Measurements from ENCODE around the gene HLA-G. TPM values are rescaled to one million over a fixed set of nuclear protein-coding genes. Genes with fewer than 3 reads are reported as not detected.

The HLA-G gene
- total RNA-seq, 1 experiment from 2014 or later, result 0.50 TPM

- Histone ChIP-seq H3K4me3 (no peak overlapping the region), H3K4me1 (replicated peaks; ENCODE audit: insufficient read depth) (no peaks in the 10 kb centered on the region), H3K9me2 (ENCODE audit: insufficient read depth) (no peaks in the 10 kb centered on the region), H2AFZ (no peak overlapping the region), H3K27me3 (ENCODE audit: insufficient read depth, low read depth) (peaks cover 5% of the 10 kb centered on the region; the same call in 1 of the 2 replicates), H3K4me2 (no peak overlapping the region), H3K79me2 (ENCODE audit: low read depth) (no peaks in the 10 kb centered on the region), H4K20me1 (ENCODE audit: insufficient read depth) (no peaks in the 10 kb centered on the region), H3K27ac (no peak overlapping the region), H3K36me3 (ENCODE audit: low read depth) (no peaks in the 10 kb centered on the region), H3K9me3 (ENCODE audit: insufficient read depth, low read depth) (peaks cover 3% of the 10 kb centered on the region; the same call in 1 of the 2 replicates), H3F3A (ENCODE audit: insufficient read depth, low read depth) (peaks cover 5% of the 10 kb centered on the region)
- ChIA-PET POLR2A (ENCODE audit: unreplicated experiment) (no interaction called here), CTCF (no interaction called here)
- intact Hi-C loops (cut with micrococcal nuclease; ENCODE audit: unreplicated experiment), result no loop called here
- DNase-seq, result no peak
- TF ChIP-seq, protein P1, sequence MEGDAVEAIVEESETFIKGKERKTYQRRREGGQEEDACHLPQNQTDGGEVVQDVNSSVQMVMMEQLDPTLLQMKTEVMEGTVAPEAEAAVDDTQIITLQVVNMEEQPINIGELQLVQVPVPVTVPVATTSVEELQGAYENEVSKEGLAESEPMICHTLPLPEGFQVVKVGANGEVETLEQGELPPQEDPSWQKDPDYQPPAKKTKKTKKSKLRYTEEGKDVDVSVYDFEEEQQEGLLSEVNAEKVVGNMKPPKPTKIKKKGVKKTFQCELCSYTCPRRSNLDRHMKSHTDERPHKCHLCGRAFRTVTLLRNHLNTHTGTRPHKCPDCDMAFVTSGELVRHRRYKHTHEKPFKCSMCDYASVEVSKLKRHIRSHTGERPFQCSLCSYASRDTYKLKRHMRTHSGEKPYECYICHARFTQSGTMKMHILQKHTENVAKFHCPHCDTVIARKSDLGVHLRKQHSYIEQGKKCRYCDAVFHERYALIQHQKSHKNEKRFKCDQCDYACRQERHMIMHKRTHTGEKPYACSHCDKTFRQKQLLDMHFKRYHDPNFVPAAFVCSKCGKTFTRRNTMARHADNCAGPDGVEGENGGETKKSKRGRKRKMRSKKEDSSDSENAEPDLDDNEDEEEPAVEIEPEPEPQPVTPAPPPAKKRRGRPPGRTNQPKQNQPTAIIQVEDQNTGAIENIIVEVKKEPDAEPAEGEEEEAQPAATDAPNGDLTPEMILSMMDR (conservative IDR thresholded peaks at IDR 0.05), result no peak
- no peak for TF ChIP-seq EZH2 (IDR thresholded peaks at IDR 0.05; ENCODE audit: low read depth)
- BruUV-seq (replicated peaks), result no TSS peak
Measured at GRCh38 chr6:29839917-29840316, 12.3 kb downstream of the HLA-G start.

- Histone ChIP-seq H3K9me3 (ENCODE audit: insufficient read depth, low read depth) (peaks cover 8% of the 10 kb centered on the region; the same call in 1 of the 2 replicates), H3K36me3 (ENCODE audit: low read depth) (peaks cover 2% of the 10 kb centered on the region; the same call in 1 of the 2 replicates), H3K4me2 (no peak overlapping the region), H3K27me3 (ENCODE audit: insufficient read depth, low read depth) (no peaks in the 10 kb centered on the region; the same call in 1 of the 2 replicates), H3F3A (ENCODE audit: insufficient read depth, low read depth) (peaks cover 14% of the 10 kb centered on the region), H3K27ac (no peak overlapping the region), H2AFZ (no peak overlapping the region), H4K20me1 (ENCODE audit: insufficient read depth) (no peaks in the 10 kb centered on the region), H3K4me3 (no peak overlapping the region), H3K9me2 (ENCODE audit: insufficient read depth) (no peaks in the 10 kb centered on the region), H3K4me1 (replicated peaks; ENCODE audit: insufficient read depth) (no peaks in the 10 kb centered on the region), H3K79me2 (ENCODE audit: low read depth) (no peaks in the 10 kb centered on the region)
- TF ChIP-seq, protein P1 (conservative IDR thresholded peaks at IDR 0.05), result no peak
- no peak for TF ChIP-seq EZH2 (IDR thresholded peaks at IDR 0.05; ENCODE audit: low read depth)
- no TSS peak for BruUV-seq (replicated peaks)
- POLR2A ChIA-PET (ENCODE audit: unreplicated experiment), result no interaction called here
- CTCF ChIA-PET, result no interaction called here
- no peak for DNase-seq
- intact Hi-C loops (cut with micrococcal nuclease; ENCODE audit: unreplicated experiment), result no loop called here
Measured at GRCh38 chr6:29841030-29841429, 13.4 kb downstream of the HLA-G start.

DNA sequence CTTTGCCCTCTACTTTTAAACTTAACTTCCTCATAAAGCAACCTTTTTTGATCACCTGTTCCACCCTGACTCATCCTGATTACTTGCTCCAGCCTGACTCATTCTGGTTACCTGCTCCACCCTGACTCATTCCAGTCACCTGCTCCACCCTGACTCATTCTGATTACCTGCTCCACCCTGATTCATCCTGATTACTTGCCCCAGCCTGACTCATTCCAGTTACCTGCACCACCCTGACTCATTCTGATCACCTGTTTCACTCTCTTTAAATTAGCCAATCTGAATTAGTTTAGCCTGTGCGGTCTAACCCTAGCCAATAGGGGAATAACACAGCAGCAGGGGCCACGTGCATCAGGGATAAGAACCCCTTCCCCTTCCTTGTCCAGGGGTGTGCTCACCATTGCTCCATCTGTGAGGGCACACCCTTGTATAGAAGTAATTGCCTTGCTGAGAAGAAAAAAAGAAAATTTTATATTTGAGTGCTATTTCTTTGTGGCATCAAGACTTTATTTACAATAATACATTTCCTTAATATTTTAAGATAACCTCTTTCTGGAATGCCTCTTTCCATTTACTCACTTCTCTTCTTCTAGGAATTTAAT, 17.9 kb downstream of the HLA-G start:
- Histone ChIP-seq H3K27ac (peak overlapping the region; percentile 43; the same call in 1 of the 2 replicates), H3K27me3 (ENCODE audit: insufficient read depth, low read depth) (no peaks in the 10 kb centered on the region), H2AFZ (no peak overlapping the region), H3K4me3 (no peak overlapping the region), H3K4me1 (replicated peaks; ENCODE audit: insufficient read depth) (no peaks in the 10 kb centered on the region), H3K4me2 (no peak overlapping the region), H3K9me2 (ENCODE audit: insufficient read depth) (no peaks in the 10 kb centered on the region), H3K9me3 (ENCODE audit: insufficient read depth, low read depth) (peaks cover 10% of the 10 kb centered on the region; the same call in 1 of the 2 replicates), H3K36me3 (ENCODE audit: low read depth) (peaks cover 3% of the 10 kb centered on the region; the same call in 1 of the 2 replicates), H4K20me1 (ENCODE audit: insufficient read depth) (no peaks in the 10 kb centered on the region), H3K79me2 (ENCODE audit: low read depth) (no peaks in the 10 kb centered on the region), H3F3A (ENCODE audit: insufficient read depth, low read depth) (peaks cover 14% of the 10 kb centered on the region)
- intact Hi-C loops (cut with micrococcal nuclease; ENCODE audit: unreplicated experiment), result no loop called here
- POLR2A ChIA-PET (ENCODE audit: unreplicated experiment), result no interaction called here
- no TSS peak for BruUV-seq (replicated peaks)
- TF ChIP-seq, protein P1 (conservative IDR thresholded peaks at IDR 0.05), result no peak
- TF ChIP-seq EZH2 (IDR thresholded peaks at IDR 0.05; ENCODE audit: low read depth), result no peak
- CTCF ChIA-PET, result no interaction called here
- peak; percentile 24 to 78 for DNase-seq
